Spleen (tissue), 13 donors: ENCODE measurements around the gene SLC13A5. TPM values are rescaled to one million over a fixed set of nuclear protein-coding genes. Genes with fewer than 3 reads are reported as not detected.
A peak's percentile ranks its signal among the peaks of the same experiment; 100 is the strongest.

Experiments used
- DNase-seq: peaks from one replicate; pipeline ENCODE4 v3.0.0-alpha.2; 2020
- H3K27ac ChIP-seq, 8 donors: fragments of 200-600 bp; sonication (generic) in 7 of 8; 1 replicate in 4 of 8; 2 replicates in 4 of 8; pipeline versions ENCODE4 v1.5.0 to v1.8.0; 2016 to 2021; ENCODE audit warnings: inconsistent platforms in 4 of 8, mild to moderate bottlenecking in 4 of 8, moderate library complexity in 1 of 8
- H3K27me3 ChIP-seq, 7 donors: fragments of 200-600 bp; sonication (generic) in 6 of 7; replicated peaks in 1 of 7; 1 replicate in 4 of 7; 2 replicates in 3 of 7; pipeline versions ENCODE4 v1.5.0 to v1.8.0; 2016 to 2021; ENCODE audit warnings: inconsistent platforms in 3 of 7, mild to moderate bottlenecking in 1 of 7
- H3K36me3 ChIP-seq, 6 donors: fragments of 200-600 bp; sonication (generic) in 5 of 6; 1 replicate in 4 of 6; 2 replicates in 2 of 6; pipeline versions ENCODE4 v1.5.0 to v1.8.0; 2016 to 2021; ENCODE audit warnings: inconsistent platforms in 2 of 6
- H3K4me1 ChIP-seq, 6 donors: fragments of 200-600 bp; sonication (generic) in 5 of 6; 1 replicate in 3 of 6; 2 replicates in 3 of 6; pipeline versions ENCODE4 v1.5.0 to v1.8.0; 2016 to 2021; ENCODE audit warnings: inconsistent platforms in 3 of 6
- H3K4me3 ChIP-seq, 8 donors: fragments of 200-600 bp; sonication (generic) in 7 of 8; 1 replicate in 4 of 8; 2 replicates in 4 of 8; pipeline versions ENCODE4 v1.5.0 to v1.8.0; 2016 to 2021; ENCODE audit warnings: inconsistent platforms in 4 of 8, mild to moderate bottlenecking in 4 of 8, moderate library complexity in 2 of 8
- H3K9me3 ChIP-seq, 8 donors: fragments of 200-600 bp; sonication (generic) in 7 of 8; 1 replicate in 4 of 8; 2 replicates in 4 of 8; pipeline versions ENCODE4 v1.5.0 to v1.8.0; 2016 to 2021; ENCODE audit warnings: inconsistent platforms in 4 of 8
- POLR2A ChIP-seq, 3 donors: fragments of 450-650 bp; IDR thresholded peaks; one replicate each; pipeline ENCODE4 v1.5.1; 2017; ENCODE audit warnings: antibody characterized with exemption in 3 of 3, mild to moderate bottlenecking in 1 of 3
- POLR2AphosphoS5 ChIP-seq, 3 donors: sonication (generic); formaldehyde crosslinking; IDR thresholded peaks; one replicate each; pipeline ENCODE4 v1.5.1; 2017; ENCODE audit warnings: antibody characterized with exemption in 3 of 3
- WGBS, 5 donors: extraction: QIAGEN DNeasy Blood & Tissue Kit in 3 of 5; methylation state at CpG; one replicate each; pipeline versions ENCODE4 v1.1.5 to v1.1.7; 2013 to 2018; 5-methylcytosine and 5-hydroxymethylcytosine counted together
- intact Hi-C: fragments of 100-400 bp; cut with DNase I; formaldehyde crosslinking; loops from one replicate; pipeline ENCODE4 v1.15.0; 2023; ENCODE audit warnings: low total_unique reads
- long read RNA-seq, 2 donors: transcript quantifications; one replicate each; lab custom pipeline, GENCODE V29; 2026
- polyA plus RNA-seq, 3 donors: library from polyadenylated mRNA; stranded (reverse); fragments of 200-250 nt; gene quantifications; one replicate each; pipeline ENCODE4 v1.2.1, GENCODE V29; 2013
- total RNA-seq, 7 donors: library from RNA; depleted of rRNA in 3 of 7; stranded (reverse); fragments of >200 nt in 3 of 7; fragmentation: NEBNext Ultra II Directional in 4 of 7; extraction: Animal tissue kit (Norgen Biotek cat#: 25700) in 4 of 7; gene quantifications; one replicate each; pipeline versions ENCODE4 v1.1.0 to v1.2.1, GENCODE V29; 2016 to 2021
- TF ChIP-seq, protein P1 (sequence below), 11 experiments: fragments of 200-600 bp in 7 of 11; fragments of 450-650 bp in 4 of 11; sonication (generic) in 4 of 11; IDR thresholded peaks in 8 of 11; conservative IDR thresholded peaks in 3 of 11; 1 replicate in 7 of 11; 2 replicates in 4 of 11; pipeline versions ENCODE4 v1.4.0 to v1.8.0; 2016 to 2021; ENCODE audit warnings: antibody characterized with exemption in 11 of 11, inconsistent platforms in 4 of 11, mild to moderate bottlenecking in 1 of 11
- donor health status: healthy with polysubstance abuse.
- donor health status: DM: no; HTN: no; CAD: no; lungs with moderate emphysema.
- donor health status: DM: no; HTN: no; CAD: no.
- donor health status: Bipolar disorder and iron deficiency.
- donor health status: healthy.
- donor health status: DM: no; HTN: no; CAD: no.
- donor health status: DM: yes; HTN: yes; CAD: no.

SLC13A5 gene
- total RNA-seq (10 to 100 TPM in 2 of 7 donors, 1 to 10 TPM in 5; 1.3 to 18.4 (median 7.0) TPM), polyA plus RNA-seq (1 to 10 TPM; 1.0 to 2.8 (median 1.3) TPM)
- long read RNA-seq, donor 1, full-length matches to known transcripts = 2 of 2 reads
- long read RNA-seq, donor 1, partial matches to known transcripts = 0 of 2 reads
- long read RNA-seq, donor 1, other reads (novel, unspliced or antisense) = 0 of 2 reads
- long read RNA-seq, donor 2 = 0 reads

DNA sequence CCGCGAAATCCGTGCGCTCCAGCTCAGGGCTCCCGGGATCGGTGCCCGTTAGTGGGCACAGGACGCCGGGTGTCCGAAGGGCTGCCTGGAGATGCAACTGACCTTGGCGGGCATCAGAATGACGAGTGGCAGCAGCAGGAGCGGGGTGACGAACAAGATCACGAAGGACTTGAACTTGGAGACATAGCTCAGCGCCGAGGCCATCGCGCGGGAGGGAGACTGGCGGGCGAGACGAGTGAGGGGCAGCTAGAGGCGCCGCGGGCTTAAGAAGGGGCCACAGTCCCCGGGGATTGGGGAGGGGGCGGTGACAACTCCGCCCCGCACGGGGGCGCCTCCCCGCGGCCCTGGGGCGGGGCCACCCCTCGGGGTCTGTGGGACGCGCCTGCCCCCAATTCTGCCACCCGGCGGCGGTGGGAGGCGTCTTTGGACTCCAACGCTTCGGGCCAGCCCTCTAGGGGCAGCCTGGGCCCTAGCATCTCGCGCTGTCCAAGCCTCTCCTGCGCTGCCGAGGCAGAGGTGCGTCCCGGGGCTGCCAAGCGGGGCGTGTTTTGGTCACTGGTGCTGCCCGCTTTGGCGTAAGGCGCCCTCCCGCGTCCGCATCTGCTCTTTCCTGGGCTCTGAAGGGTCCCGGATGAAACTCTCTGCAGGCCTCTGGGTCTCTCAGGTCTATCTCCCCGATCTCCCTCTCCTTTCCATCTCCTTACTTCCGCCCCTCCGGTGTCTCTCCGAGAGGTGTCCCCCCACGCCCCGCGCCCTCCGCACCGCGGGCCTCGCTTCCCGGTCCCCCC lies at the start of gene SLC13A5:
TSS of gene SLC13A5 (minus strand) at position 240 of the 788 bp plus-strand sequence. CDS start at position 204, 36 bp downstream.
- peaks cover 0 to 60% (median 27%) of the 10 kb centered on the region in 7 donors for H3K27me3 ChIP-seq
- WGBS, 5 donors = 2 to 8% (median 4%) methylated on average over 47 to 71 of the region's 71 CpGs
- peak; percentile 53 to 79 (median 63) for TF ChIP-seq POLR2AphosphoS5 (IDR thresholded peaks at IDR 0.05)
- TF ChIP-seq, protein P1, sequence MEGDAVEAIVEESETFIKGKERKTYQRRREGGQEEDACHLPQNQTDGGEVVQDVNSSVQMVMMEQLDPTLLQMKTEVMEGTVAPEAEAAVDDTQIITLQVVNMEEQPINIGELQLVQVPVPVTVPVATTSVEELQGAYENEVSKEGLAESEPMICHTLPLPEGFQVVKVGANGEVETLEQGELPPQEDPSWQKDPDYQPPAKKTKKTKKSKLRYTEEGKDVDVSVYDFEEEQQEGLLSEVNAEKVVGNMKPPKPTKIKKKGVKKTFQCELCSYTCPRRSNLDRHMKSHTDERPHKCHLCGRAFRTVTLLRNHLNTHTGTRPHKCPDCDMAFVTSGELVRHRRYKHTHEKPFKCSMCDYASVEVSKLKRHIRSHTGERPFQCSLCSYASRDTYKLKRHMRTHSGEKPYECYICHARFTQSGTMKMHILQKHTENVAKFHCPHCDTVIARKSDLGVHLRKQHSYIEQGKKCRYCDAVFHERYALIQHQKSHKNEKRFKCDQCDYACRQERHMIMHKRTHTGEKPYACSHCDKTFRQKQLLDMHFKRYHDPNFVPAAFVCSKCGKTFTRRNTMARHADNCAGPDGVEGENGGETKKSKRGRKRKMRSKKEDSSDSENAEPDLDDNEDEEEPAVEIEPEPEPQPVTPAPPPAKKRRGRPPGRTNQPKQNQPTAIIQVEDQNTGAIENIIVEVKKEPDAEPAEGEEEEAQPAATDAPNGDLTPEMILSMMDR (IDR thresholded peaks at IDR 0.05 in 8 of 11, conservative IDR thresholded peaks at IDR 0.05 in 3 of 11) = peak in 9 of 11 experiments; percentile 4 to 54 (median 46)
- no peak for TF ChIP-seq POLR2A (IDR thresholded peaks at IDR 0.05)
- peaks cover 0 to 42% (median 23%) of the 10 kb centered on the region in 6 donors for H3K4me1 ChIP-seq
- H3K4me3 ChIP-seq = peak within 1 kb of the TSS in 7 of 8 donors; percentile 27 to 65 (median 34)
- H3K27ac ChIP-seq = peak within 1 kb of the TSS in 6 of 8 donors; percentile 29 to 65 (median 56)
- H3K9me3 ChIP-seq = peaks cover 0 to 26% (median 15%) of the 10 kb centered on the region in 8 donors
- intact Hi-C loops = no loop called here
- DNase-seq = no peak
- H3K36me3 ChIP-seq = no peaks in the 10 kb centered on the region

DNA sequence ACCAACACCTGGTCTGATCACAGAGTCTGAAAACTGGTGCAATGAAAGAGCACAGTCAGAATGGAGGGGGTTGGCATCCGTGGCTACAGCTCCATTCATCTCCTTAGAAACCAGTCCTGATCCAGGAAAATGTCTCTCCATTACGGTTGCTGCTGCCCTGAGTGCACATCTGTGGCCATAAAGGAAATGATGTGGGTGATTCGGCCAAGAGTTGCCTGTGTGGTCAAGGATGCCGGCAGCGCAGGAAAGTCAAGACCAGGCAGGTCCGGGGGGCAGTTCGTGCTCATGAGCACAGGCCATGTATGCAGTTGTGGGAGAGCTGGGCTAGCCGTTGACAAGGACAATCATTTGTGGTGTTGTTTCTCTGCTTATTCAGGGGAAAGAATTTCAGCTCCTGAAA lies 48.6 kb upstream of the SLC13A5 start:
- WGBS, 5 donors = 73 to 83% (median 82%) methylated on average over 8 of the region's 8 CpGs
- H3K36me3 ChIP-seq = peaks cover 21 to 93% (median 80%) of the 10 kb centered on the region in 6 donors

DNA sequence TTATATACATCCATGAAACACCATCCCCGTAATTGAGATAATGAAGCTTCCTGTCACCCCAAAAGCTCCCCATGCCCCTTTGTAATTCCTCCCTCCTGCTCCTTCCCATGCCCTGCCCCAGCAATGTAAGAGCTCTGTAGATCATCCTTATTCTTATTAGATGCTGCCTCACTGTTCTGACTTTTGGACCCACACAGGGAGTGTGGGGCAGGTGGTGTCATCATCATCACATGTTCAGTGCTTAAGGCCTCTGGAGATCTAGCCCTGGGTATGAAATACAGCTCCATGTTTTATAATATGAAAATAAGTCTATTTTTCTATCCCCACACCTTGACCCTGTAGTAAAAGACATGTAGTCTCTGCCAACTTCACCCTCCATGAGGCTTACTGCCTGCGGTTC lies 44.6 kb upstream of the SLC13A5 start:
- TF ChIP-seq POLR2AphosphoS5 (IDR thresholded peaks at IDR 0.05) (no peak), POLR2A (IDR thresholded peaks at IDR 0.05) (no peak)
- TF ChIP-seq, protein P1 (IDR thresholded peaks at IDR 0.05 in 8 of 11, conservative IDR thresholded peaks at IDR 0.05 in 3 of 11) = no peak
- H3K9me3 ChIP-seq = no peaks in the 10 kb centered on the region
- intact Hi-C loops = no loop called here
- no peaks in the 10 kb centered on the region for H3K27me3 ChIP-seq
- peak overlapping the region in 2 of 8 donors; percentile 71 to 81 for H3K4me3 ChIP-seq
- H3K27ac ChIP-seq = peak overlapping the region in 3 of 8 donors; percentile 33 to 93 (median 90)
- WGBS, 5 donors = 83 to 91% (median 88%) methylated on average over 2 of the region's 2 CpGs
- peaks cover 4 to 52% (median 40%) of the 10 kb centered on the region in 6 donors for H3K36me3 ChIP-seq
- DNase-seq = no peak
- H3K4me1 ChIP-seq = peaks cover 13 to 63% (median 43%) of the 10 kb centered on the region in 6 donors

More for the DNA sequence above, 48.6 kb upstream of the SLC13A5 start:
- Histone ChIP-seq H3K27me3 (no peaks in the 10 kb centered on the region), H3K27ac (no peak overlapping the region), H3K4me1 (peaks cover 13 to 30% (median 15%) of the 10 kb centered on the region in 6 donors), H3K4me3 (no peak overlapping the region), H3K9me3 (peaks cover 0 to 12% (median 8%) of the 10 kb centered on the region in 8 donors)
- intact Hi-C loops = no loop called here
- TF ChIP-seq, protein P1 (IDR thresholded peaks at IDR 0.05 in 8 of 11, conservative IDR thresholded peaks at IDR 0.05 in 3 of 11) = no peak
- TF ChIP-seq POLR2A (IDR thresholded peaks at IDR 0.05) (no peak), POLR2AphosphoS5 (IDR thresholded peaks at IDR 0.05) (peak in 2 of 3 donors; percentile 52 to 54)
- no peak for DNase-seq
